Stimulated activated CD8-positive, alpha-beta memory T cell treated with anti-CD3 and anti-CD28 coated beads, Interleukin-15, amount 100 ng/mL, for 4 hours (primary cell): ENCODE results near the gene NPAS3.

Source experiments
- DNase-seq, 2 donors: peaks; one replicate each; pipeline ENCODE4 v3.0.0-alpha.2; 2020; ENCODE audit warnings: low read depth in 2 of 2

NPAS3 gene

DNA sequence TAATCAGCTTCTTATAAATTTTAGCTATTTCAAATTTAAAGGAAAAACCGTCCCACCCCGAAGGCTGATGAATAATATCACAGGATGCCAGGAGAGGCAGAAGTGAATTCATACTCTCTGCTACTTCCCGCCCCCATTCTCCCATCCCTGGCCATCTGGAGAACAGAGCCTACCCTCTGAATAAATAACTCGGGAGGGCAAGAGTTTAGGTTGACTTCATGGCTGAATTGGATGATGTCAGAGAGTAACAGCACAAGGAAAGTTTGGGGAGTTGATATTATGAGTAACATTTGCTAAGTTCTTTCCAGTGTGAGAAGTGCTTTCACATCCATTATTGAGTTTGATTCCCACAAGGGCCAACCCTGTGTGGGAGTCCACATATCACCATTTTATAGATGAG, 770.6 kb downstream of the NPAS3 start:
- no peak for DNase-seq

GRCh38 chr14:33709711-33710110, 771.0 kb downstream of the NPAS3 start:
- DNase-seq: no peak

DNA sequence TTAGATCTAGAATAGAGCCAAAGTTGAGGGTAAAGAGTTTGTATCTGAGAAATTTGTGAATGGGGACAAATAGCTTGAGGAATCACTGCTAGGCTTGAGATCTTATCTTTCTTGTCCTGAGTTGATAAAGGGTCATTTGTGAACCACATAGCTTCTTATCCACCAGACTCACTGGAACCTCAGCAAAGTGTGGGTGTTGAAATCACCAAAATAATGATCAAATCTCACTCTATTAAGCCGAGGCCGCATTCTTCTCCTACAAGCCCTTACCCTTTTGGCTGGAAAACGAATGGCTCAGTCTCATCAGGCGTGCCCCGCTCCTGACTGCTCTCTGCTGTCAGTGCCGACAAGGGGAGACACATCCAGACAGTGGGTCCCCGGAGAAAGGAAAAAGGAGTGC, 771.6 kb downstream of the NPAS3 start:
- DNase-seq: no peak

DNA sequence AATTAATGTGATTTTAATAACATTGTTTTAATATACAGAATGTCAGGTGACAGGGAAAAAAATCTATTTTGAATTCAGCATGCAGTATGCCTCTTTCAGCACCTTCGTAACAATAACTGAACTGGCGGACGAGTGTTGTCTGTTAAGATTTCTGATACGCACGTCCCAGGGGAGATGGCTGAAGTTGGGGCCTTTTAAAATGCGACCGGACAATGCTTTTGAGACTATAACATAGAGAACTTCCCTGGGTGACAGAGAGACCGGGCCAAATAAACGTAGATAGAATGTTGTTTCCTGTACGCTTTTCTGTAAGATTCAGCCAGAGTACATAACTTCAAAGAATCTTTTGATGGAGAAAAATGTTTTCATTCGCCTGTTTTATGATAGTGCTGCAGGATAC, 772.5 kb downstream of the NPAS3 start:
- no peak for DNase-seq

DNA sequence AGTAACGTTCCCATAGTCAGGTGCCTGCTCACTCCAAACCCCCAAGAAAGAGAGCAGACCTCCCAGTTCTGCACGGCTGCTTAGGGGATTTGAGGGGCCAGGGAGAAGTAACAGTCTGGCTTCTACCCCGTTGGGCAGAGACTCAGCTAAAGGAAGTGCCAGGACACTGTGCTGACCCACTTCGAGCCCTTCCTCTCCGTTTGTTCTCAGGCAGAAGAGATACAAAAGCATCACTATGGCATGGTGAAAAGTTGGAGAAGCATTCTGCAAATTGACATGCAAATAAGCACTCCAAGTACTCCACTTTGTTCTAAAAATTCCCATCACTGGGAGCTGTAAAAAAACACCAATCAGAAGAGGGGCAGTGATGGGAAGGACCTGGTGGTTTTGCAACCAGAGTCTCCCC, 773.1 kb downstream of the NPAS3 start:
- DNase-seq: no peak

- DNase-seq: no peak
Observed at GRCh38 chr14:33714527-33715226, 776.0 kb downstream of the NPAS3 start.

GRCh38 chr14:33715227-33715528, 776.5 kb downstream of the NPAS3 start:
- no peak for DNase-seq

DNA sequence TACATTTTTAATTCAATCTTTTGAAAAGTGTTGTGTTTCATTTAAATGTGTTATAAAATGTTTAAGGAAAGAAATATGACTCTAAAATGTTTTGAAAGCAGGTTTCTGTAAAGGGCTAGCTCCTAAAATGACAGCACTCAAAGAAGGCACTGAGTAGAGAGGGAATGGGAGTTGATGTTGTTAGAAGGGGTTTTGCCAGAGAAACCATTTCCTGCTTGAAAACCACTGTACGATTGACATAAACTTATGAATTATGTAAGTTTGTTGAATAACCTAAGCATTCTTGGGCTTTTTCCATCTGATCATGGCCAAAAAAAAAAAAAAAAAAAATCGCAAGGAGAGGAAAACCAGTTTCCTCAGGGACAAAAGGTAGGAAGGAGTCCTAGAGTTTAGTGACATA, 778.2 kb downstream of the NPAS3 start:
- no peak for DNase-seq

DNA sequence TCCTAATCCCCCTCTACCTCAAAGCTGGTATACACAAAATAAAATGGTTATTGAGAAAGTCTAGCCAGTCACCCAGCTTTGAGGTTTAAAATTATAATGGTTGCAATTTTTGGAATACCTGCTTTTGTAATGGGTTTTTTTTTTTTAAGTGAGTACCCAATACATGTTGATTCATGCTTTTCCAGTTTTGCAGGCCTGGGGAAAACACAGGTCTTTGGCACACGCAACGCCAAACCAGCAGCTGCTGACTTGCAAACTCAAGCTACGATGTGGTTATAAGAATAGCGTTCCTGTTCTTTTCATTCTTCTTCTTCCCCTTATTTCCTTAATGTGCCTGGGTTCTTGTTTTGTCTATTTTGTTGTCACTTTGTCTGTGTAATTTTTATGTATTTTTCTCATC, 779.2 kb downstream of the NPAS3 start:
- DNase-seq: no peak

GRCh38 chr14:33720284-33720787, 781.7 kb downstream of the NPAS3 start:
- DNase-seq: no peak

GRCh38 chr14:33726685-33727084, 788.0 kb downstream of the NPAS3 start:
- DNase-seq: no peak

DNA sequence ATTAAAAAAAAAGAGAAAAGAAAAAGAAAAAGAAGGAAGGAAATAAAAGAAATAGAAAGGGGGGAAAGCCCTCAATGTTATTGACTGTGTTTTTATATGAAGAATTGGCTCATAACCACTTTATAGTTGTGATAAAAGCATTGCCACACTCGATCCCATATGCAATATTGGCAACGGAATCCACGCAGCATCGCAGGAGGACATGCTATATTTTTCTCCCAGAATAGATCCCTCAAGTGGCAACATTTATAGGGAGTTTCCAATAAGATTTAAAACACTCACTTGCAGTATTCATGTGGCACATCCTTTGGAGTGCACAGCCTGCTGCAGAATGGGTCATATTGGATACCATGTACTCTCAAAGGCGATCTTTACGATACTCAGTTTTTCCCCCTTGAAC, 788.9 kb downstream of the NPAS3 start:
- no peak for DNase-seq

GRCh38 chr14:33728010-33728498, 789.4 kb downstream of the NPAS3 start:
- no peak for DNase-seq

GRCh38 chr14:33730156-33730555, 791.5 kb downstream of the NPAS3 start:
- DNase-seq: no peak

GRCh38 chr14:33732175-33732574, 793.5 kb downstream of the NPAS3 start:
- DNase-seq: no peak

GRCh38 chr14:33733310-33733709, 794.6 kb downstream of the NPAS3 start:
- DNase-seq: no peak

DNA sequence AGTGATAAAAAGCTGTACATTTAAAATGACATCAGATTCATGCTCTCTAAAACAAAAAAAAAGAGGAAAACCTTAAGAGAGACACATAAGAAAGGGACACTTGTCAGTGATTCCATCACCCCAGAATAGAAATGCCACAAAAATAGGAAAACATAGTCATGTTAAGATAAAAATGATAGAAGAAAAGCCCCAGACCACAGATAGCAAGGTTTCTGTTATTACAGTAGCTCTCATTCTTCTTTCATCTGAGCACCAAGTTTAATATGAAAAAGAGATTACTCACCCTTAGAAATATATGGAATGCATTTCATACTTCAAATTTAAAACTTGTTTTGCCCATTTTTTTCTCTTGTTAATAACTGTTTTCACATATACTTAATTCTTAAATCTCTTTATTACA, 795.0 kb downstream of the NPAS3 start:
- no peak for DNase-seq

DNA sequence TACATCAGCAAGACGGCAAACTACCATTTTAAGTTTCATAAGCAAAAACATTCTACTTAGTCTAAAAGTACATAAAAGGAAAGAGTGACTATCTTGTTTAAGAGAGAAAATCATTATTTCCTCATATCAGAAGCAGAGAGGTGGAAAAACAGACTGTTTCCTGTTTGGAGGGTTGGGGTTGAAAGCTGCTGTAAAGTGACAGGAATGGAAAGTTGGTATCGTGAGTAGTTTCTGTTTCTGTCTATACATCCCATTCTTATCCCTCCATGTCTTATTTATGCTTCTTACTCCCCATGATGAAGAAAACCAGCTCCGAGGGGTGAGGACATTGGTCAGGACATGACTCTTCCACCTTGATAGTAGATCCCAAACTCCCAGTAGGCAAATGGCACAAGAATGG, 795.7 kb downstream of the NPAS3 start:
- DNase-seq: no peak

GRCh38 chr14:33736299-33736825, 797.7 kb downstream of the NPAS3 start:
- no peak for DNase-seq

DNA sequence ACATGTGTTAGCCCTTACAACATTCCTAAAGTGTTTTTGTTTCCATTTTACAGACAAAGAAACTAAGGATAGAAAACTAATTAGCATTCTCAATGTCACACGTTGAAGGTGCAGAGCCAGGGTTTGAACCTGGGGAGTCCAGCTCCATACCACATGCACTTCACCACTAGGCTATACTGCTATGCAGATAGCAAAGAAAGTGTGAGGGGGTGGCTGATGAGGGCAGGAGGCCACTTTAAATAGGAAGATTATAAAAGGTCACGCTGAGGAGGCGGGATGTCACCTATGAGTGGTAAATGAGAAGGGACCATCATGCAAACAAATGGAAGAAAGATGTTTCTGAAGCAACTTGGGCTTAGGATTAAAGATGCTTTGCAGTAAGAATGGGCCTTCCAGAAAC, 798.3 kb downstream of the NPAS3 start:
- no peak for DNase-seq

GRCh38 chr14:33737446-33737845, 798.8 kb downstream of the NPAS3 start:
- no peak for DNase-seq

DNA sequence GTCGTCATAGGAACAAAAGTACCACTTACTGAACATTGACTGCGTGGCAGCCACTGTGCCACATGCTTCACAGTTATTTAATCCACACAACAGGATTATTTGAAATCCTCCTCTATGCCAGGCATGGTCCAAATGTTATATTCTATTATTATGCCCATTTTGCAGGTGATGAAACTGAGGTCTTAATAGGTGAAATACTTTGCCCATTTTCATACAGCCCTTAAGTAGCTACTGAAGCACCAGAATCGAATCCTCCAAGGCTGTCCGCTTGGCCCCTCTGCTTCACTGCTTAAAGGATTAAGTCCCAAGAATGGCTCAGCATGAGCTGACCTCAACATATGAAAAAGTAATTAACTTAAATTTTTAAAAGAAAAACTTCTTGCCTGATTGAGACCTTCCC, 799.4 kb downstream of the NPAS3 start:
- DNase-seq: no peak

DNA sequence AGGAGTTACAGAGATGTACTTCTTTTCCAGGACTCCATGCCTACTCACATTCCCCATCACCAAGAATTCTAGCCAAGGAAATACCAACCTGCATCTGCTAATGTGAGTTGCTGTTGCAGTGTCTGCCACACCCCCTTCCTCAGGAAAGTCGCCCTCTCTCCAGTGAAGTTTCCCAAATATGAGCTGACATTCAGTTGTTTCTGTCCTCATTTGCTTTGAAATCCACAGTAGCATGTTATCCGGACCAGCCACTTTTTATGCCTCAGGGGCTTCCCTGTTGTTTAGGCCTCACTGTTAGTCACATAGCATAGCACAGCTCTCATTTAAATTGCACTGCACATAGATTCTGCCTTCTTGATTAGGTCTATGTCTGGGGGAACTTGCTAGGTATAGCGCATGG, 799.8 kb downstream of the NPAS3 start:
- DNase-seq: no peak

DNA sequence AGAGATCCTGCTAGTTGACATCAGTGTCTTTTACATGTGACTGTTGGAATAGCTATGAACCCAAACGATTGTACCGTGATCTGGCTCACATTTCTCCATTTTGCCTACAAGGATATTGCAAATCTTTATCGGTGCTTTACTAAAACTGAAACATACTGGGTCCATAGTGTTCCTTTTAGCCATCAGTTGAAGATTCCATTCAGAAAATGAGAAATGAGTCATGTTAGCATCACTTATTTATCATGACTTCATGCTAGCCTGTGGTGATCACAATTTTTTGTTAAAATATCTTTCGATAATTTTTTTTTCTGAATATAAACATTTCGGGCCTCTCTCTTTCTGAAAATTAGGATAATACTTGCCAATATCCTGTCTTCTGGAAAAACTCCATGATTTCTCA, 801.9 kb downstream of the NPAS3 start:
- no peak for DNase-seq
